ENCODE results near the gene RAD51B. TPM values are rescaled to one million over a fixed set of nuclear protein-coding genes. Genes with fewer than 3 reads are reported as not detected.

RAD51B gene
- total RNA-seq, 4 donors from 2014 or later: 6.2 to 39.9 (median 12.9) TPM

DNA sequence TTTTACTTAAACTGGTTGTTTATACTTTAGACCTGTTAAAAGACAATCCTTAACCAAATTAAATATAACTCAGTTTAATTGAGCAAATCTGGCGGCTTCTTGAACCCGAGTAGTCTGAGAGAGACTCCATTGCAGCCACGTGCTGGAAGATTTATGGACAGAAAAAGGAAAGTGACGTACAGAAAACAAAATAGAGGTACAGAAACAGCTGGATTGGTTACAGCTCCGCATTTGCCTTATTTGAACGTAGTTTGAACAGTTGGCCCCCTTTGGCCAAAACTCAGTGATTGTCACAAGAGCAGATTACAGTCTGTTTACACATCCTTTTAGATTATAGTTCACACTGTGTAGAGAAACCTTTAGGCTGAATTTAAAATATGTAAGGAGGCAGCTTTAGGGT is 155.9 kb downstream of the RAD51B start:
- DNase-seq: no peak
- Histone ChIP-seq H3K36me3 (no peaks in the 10 kb centered on the region), H3K27ac (no peak overlapping the region), H3K4me3 (no peak overlapping the region), H3K9me3 (no peaks in the 10 kb centered on the region), H3K4me1 (peaks cover 4 to 53% (median 26%) of the 10 kb centered on the region in 3 donors), H3K27me3 (no peaks in the 10 kb centered on the region)
- TF ChIP-seq POLR2A (IDR thresholded peaks at IDR 0.05): no peak
- TF ChIP-seq, protein P1, sequence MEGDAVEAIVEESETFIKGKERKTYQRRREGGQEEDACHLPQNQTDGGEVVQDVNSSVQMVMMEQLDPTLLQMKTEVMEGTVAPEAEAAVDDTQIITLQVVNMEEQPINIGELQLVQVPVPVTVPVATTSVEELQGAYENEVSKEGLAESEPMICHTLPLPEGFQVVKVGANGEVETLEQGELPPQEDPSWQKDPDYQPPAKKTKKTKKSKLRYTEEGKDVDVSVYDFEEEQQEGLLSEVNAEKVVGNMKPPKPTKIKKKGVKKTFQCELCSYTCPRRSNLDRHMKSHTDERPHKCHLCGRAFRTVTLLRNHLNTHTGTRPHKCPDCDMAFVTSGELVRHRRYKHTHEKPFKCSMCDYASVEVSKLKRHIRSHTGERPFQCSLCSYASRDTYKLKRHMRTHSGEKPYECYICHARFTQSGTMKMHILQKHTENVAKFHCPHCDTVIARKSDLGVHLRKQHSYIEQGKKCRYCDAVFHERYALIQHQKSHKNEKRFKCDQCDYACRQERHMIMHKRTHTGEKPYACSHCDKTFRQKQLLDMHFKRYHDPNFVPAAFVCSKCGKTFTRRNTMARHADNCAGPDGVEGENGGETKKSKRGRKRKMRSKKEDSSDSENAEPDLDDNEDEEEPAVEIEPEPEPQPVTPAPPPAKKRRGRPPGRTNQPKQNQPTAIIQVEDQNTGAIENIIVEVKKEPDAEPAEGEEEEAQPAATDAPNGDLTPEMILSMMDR (IDR thresholded peaks at IDR 0.05): no peak
- 92 to 94% methylated on average over 6 of the region's 6 CpGs for WGBS, 2 donors
- intact Hi-C loops (cut with DNase I): no loop called here

DNA sequence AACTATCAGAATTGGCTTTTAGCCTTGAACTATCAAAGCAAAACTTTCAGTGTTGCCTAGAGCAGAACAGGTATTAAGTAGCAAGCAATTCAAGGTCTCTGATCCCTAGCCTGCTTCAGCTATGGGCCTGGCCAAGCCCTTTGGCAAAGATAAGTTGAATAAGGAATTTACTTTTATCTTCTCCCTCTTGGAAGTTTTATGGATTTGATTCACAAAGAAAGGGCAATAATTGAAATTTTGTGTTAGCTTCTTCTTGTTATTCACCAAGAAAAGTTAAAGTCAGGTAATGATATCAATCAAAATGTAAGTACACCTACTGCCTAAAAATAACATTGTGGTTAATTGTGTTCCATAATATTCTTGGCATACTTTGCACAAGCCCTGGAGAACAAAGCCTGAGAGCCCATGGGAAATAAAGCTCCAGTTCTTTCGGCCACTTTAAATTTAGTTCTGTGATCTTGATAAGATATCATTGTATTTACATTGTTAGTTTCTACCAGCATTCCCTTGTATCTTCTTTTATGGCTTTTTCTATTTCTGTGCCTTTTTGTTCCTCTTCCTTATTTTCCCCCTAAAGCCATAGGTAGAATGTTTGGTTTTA is 158.0 kb downstream of the RAD51B start:
- Histone ChIP-seq H3K27ac (peak overlapping the region in 2 of 4 donors; percentile 60 to 70), H3K27me3 (no peaks in the 10 kb centered on the region), H3K4me1 (peaks cover 4 to 42% (median 13%) of the 10 kb centered on the region in 3 donors), H3K36me3 (no peaks in the 10 kb centered on the region), H3K4me3 (no peak overlapping the region), H3K9me3 (no peaks in the 10 kb centered on the region)
- no peak for DNase-seq
- TF ChIP-seq, protein P1 (IDR thresholded peaks at IDR 0.05): no peak
- TF ChIP-seq POLR2A (IDR thresholded peaks at IDR 0.05): no peak
- intact Hi-C loops (cut with DNase I): no loop called here
- 22 to 28% methylated on average over 1 of the region's 1 CpG for WGBS, 2 donors

DNA sequence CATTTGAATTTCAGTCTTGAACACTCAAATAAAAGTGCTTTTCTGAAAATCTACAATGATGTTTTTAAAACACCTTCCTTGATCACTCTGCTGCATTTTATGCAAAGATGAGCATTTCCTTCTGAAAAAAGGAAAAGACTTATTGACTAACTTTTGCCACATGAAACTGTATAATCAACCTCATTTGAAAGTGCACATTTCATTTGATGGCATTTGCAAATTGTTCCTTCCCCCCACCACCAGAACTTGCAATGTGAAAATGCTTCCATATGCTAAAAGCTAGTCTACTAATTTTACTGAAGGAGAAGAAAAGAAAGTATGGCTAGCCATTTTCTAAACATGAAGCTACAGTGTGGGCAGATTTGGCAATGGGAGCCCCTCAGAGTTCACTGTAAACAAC is 159.2 kb downstream of the RAD51B start:
- no peak overlapping the region for H3K4me3 ChIP-seq
- H3K36me3 ChIP-seq: no peaks in the 10 kb centered on the region
- intact Hi-C loops (cut with DNase I): no loop called here
- no peaks in the 10 kb centered on the region for H3K9me3 ChIP-seq
- H3K4me1 ChIP-seq: peaks cover 4 to 44% (median 13%) of the 10 kb centered on the region in 3 donors
- no peak for DNase-seq
- TF ChIP-seq, protein P1 (IDR thresholded peaks at IDR 0.05): no peak
- TF ChIP-seq POLR2A (IDR thresholded peaks at IDR 0.05): no peak
- peak overlapping the region in 2 of 4 donors; percentile 60 to 70 for H3K27ac ChIP-seq
- H3K27me3 ChIP-seq: no peaks in the 10 kb centered on the region

DNA sequence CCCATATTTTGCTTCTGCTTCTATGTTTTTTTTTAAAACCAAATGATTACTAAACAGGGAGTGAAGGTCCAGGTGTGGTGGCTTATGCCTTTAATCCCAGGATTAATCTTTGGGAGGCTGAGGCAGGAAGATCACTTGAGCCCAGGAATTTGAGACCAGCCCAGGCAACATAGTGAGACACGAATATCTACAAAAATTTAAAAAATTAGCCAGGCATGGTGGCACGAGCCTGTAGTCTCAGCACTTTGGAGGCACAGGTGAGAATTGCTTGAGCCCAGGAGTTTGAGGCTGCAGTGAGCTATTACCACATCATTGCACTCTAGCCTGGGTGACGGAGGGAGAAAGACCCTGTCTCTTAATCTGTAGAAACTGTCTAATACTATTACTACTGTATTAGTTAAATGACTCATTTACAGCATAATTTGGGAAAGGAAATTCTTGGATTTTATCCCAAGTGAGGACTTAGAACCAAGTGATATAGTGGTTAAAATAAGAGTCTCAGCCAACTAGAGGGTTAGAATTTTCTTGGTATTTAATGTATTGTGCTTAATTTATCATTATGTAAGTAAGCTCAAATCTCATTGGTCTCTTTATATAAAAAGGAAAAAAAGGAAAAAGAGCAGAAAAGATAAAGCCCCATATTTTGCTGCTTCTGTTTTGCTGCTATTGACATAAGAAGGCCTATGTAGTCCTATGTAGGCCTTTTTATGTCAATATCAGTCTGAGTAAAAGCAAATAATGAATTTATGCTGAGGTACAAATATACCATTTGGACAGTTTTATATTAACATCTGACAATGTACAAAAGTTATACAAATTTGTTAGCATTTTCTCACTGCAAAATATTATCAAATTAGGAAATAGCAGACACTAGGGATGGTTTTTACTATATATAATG is 163.4 kb downstream of the RAD51B start:
- Histone ChIP-seq H3K4me1 (peaks cover 1 to 42% (median 16%) of the 10 kb centered on the region in 3 donors), H3K4me3 (no peak overlapping the region), H3K27ac (peak overlapping the region in 2 of 4 donors; percentile 8 to 59), H3K27me3 (no peaks in the 10 kb centered on the region), H3K36me3 (no peaks in the 10 kb centered on the region), H3K9me3 (no peaks in the 10 kb centered on the region)
- intact Hi-C loops (cut with DNase I): no loop called here
- TF ChIP-seq, protein P1 (IDR thresholded peaks at IDR 0.05): no peak
- TF ChIP-seq POLR2A (IDR thresholded peaks at IDR 0.05): no peak
- DNase-seq: no peak
- WGBS, 2 donors: 52 to 53% methylated on average over 3 of the region's 3 CpGs

DNA sequence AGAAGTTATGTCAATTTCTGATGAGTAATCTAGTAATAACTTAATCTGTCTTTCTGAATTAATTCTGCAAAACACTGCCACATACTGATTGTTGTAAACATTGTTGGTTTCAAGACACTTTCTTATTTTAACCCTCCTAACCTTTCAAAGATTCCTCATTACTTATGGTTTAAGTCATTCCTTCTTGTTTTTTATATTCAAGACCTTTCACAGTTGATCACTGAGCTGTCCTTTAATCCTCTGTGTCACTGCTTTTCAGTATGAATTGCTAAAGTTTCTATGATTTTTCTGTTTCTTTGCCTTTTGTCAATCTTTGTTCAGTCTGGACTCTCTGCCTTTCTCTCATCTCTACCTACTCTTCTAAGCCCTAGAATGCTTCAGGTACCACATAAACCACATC is 164.7 kb downstream of the RAD51B start:
- H3K4me3 ChIP-seq: no peak overlapping the region
- TF ChIP-seq, protein P1 (IDR thresholded peaks at IDR 0.05): no peak
- no peak for TF ChIP-seq POLR2A (IDR thresholded peaks at IDR 0.05)
- H3K4me1 ChIP-seq: peaks cover 0 to 40% (median 8%) of the 10 kb centered on the region in 3 donors
- H3K27me3 ChIP-seq: no peaks in the 10 kb centered on the region
- H3K36me3 ChIP-seq: no peaks in the 10 kb centered on the region
- no peak for DNase-seq
- no peaks in the 10 kb centered on the region for H3K9me3 ChIP-seq
- H3K27ac ChIP-seq: peak overlapping the region in 2 of 4 donors; percentile 8 to 59
- intact Hi-C loops (cut with DNase I): no loop called here
